BE2C (cell line): Measurements from ENCODE around the gene TNFAIP6.
A peak's percentile ranks its signal among the peaks of the same experiment; 100 is the strongest.
"Not testable (repeated sequence)": the region's sequence is repeated elsewhere in the genome, so short reads cannot be mapped to it uniquely, and the experiment has no call there.

Source experiments
- DNase-seq: peaks from one replicate; pipeline ENCODE4 v3.0.0-alpha.2; 2020
- H3K27me3 ChIP-seq: fragments of 250-450 bp; sonication (Bioruptor Pico); 2 replicates; pipeline ENCODE4 v1.5.1; 2020; ENCODE audit warnings: mild to moderate bottlenecking
- H3K36me3 ChIP-seq: fragments of 250-450 bp; sonication (Bioruptor Pico); 2 replicates; pipeline ENCODE4 v1.5.1; 2020; ENCODE audit warnings: mild to moderate bottlenecking
- H3K4me1 ChIP-seq: fragments of 250-450 bp; sonication (Bioruptor Pico); 2 replicates; pipeline ENCODE4 v1.5.1; 2020
- H3K4me3 ChIP-seq: 2 replicates; pipeline ENCODE4 v1.5.1; 2011; ENCODE audit warnings: low read depth, low read length
- H3K9me3 ChIP-seq: fragments of 250-450 bp; sonication (Bioruptor Pico); 2 replicates; pipeline ENCODE4 v1.5.1; 2020
- CTCF ChIP-seq: IDR thresholded peaks from 2 replicates; pipeline ENCODE4 v1.5.1; 2012; ENCODE audit warnings: mild to moderate bottlenecking, low read depth, low read length

The TNFAIP6 gene

DNA sequence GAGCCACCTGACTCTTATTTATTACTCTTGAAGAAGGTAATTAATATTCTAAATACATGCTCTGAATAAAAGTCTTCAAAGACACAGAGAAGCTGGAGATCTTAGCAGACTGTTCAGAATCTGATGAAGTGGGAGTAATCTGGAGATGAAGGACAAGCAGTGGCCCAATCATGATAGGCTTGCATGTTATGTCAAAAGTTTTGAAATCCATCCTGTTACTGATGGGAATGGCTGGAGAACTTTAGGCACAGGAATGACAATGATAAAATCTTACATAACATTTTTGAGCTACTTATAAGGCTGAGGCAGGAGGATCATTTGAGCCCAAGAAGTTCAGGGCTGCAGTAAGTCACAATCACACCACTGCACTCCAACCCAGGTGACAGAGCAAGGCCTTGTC is 49.9 kb downstream of the TNFAIP6 start:
- Histone ChIP-seq H3K4me1 (no peaks in the 10 kb centered on the region), H3K4me3 (no peak overlapping the region), H3K27me3 (no peaks in the 10 kb centered on the region), H3K36me3 (peaks cover 4% of the 10 kb centered on the region), H3K9me3 (no peaks in the 10 kb centered on the region)
- DNase-seq = no peak
- TF ChIP-seq CTCF = no peak

DNA sequence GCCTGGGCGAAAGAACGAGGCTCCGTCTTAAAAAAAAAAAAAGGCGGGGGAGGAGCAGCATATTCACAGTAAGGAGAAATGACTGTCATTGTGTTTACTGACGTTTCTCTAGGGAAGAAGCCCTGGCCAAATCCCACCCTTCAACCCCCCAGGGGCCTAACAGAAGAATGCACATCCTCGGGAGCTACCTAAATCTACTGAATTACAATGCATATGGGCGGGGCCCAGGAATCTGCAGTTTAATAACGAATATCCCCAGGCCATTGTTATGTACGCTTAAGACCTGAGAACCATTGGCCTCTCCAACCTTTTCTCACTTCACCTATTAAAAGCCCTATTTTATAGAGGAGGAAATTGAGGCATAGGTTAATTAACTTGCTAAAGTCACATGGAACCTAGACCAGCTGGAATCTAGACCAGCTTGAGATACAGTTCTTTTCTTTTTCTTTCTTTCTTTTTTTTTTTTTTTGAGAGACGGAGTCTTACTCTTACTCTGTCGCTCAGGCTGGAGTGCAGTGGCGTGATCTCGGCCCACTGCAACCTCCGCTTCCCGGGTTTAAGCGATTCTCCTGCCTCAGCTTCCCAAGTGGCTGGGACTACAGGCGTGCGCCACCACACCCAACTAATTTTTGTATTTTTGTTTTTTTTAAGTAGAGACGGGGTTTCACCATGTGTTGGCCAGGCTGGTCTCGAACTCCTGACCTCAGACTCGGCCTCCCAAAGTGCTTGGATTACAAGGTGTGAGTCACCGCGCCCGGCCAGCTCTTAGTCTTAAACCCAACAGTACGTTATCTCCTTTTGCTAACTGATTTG is 51.6 kb downstream of the TNFAIP6 start:
- Histone ChIP-seq H3K9me3 (no peaks in the 10 kb centered on the region), H3K27me3 (no peaks in the 10 kb centered on the region), H3K4me1 (no peaks in the 10 kb centered on the region), H3K36me3 (peaks cover 14% of the 10 kb centered on the region), H3K4me3 (peak overlapping the region; percentile 87)
- no peak for TF ChIP-seq CTCF
- no peak for DNase-seq

- Histone ChIP-seq H3K27me3 (no peaks in the 10 kb centered on the region), H3K9me3 (no peaks in the 10 kb centered on the region), H3K36me3 (peaks cover 20% of the 10 kb centered on the region), H3K4me3 (peak within 1 kb of the TSS; percentile 87), H3K4me1 (no peaks in the 10 kb centered on the region)
- peak; percentile 87 for DNase-seq
- peak; percentile 43 for TF ChIP-seq CTCF
These were observed 52.5 kb downstream of the TNFAIP6 start, which contains the start of gene RIF1 for GRCh38 chr2:151409601-151410484. Gene RIF1, plus strand, starts transcription at chr2:151409902. Its CDS starts 522 bp downstream, at chr2:151410424.

DNA sequence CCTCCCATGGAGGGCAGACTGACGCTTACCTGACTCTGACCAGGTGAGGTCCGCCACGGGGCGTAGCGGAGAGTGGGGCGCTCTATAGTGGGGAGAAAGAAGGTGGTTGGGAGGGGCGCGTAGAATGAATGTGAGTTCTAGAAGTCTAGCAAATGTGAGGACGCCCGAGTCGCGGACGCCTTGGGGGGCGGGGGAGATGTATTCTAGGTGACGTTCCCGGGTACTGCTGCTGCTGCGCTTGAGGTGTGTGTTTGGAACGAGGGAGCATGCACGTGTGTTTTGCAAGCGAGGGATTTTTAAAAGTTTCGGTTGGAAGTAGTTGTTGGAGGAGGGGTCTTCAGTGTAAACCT is 53.1 kb downstream of the TNFAIP6 start:
- TF ChIP-seq CTCF = no peak
- H3K9me3 ChIP-seq = no peaks in the 10 kb centered on the region
- peak; percentile 16 for DNase-seq
- peaks cover 20% of the 10 kb centered on the region for H3K36me3 ChIP-seq
- H3K27me3 ChIP-seq = no peaks in the 10 kb centered on the region
- no peaks in the 10 kb centered on the region for H3K4me1 ChIP-seq
- peak overlapping the region; percentile 87 for H3K4me3 ChIP-seq

GRCh38 chr2:151417650-151418049 is 60.3 kb downstream of the TNFAIP6 start:
- H3K4me3 ChIP-seq = no peak overlapping the region
- DNase-seq = no peak
- no peak for TF ChIP-seq CTCF

DNA sequence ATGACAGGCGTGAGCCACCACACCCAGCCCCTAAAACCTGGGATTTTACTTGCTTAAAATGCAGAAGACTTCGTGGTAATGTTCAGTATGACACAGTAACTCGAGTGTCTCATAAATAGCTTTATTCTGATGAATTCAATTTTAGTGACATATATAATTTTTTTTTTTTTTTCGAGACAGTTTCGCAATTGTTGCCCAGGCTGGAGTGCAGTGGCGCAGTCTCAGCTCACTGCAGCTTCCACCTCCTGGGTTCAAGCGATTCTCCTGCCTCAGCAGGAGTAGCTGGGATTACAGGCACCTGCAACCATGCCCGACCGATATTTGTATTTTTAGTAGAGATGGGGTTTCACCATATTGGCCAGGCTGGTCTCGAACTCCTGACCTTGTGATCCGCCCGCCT is 64.3 kb downstream of the TNFAIP6 start:
- not testable (repeated sequence) for H3K4me3 ChIP-seq, H3K9me3 ChIP-seq, H3K4me1 ChIP-seq, H3K27me3 ChIP-seq, DNase-seq
- peaks cover 27% of the 10 kb centered on the region for H3K36me3 ChIP-seq

More at GRCh38 chr2:151417650-151418049, 60.3 kb downstream of the TNFAIP6 start:
- no peaks in the 10 kb centered on the region for H3K4me1 ChIP-seq
- no peaks in the 10 kb centered on the region for H3K9me3 ChIP-seq
- H3K36me3 ChIP-seq = peaks cover 46% of the 10 kb centered on the region
- no peaks in the 10 kb centered on the region for H3K27me3 ChIP-seq
